ENCODE measurements around the gene UMAD1. TPM values are rescaled to one million over a fixed set of nuclear protein-coding genes. Genes with fewer than 3 reads are reported as not detected.

The UMAD1 gene
- total RNA-seq, 1 donor from 2014 or later = 12.8 TPM

DNA sequence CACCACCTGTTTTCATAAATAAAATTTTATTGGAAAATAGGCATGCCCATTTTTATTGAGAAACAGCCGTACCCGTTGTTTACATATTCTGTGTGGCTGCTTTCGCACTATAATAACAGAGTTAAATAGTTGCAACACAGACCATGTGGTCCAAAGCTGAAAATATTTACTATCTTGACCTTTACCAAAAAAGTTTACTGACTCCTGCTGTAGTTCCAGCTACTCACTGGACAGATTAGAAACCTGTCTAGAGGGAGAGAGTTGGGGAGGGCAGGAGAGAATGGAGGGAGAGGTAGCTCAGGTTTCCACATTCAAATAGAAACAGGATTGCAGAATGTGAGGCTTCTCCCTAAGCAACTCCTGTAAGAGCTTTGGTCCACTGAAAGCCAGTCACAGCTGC is 273.0 kb downstream of the UMAD1 start:
- Mint-ChIP-seq H3K27me3 (no peaks in the 10 kb centered on the region), H3K4me1 (ENCODE audit: low read depth) (peaks cover 4% of the 10 kb centered on the region), H3K27ac (no peak overlapping the region), H3K36me3 (ENCODE audit: insufficient read depth) (peaks cover 4% of the 10 kb centered on the region), H3K4me3 (ENCODE audit: low read depth) (no peak overlapping the region), H3K9me3 (ENCODE audit: low read depth) (peaks cover 2% of the 10 kb centered on the region)
- TF ChIP-seq, protein P1, sequence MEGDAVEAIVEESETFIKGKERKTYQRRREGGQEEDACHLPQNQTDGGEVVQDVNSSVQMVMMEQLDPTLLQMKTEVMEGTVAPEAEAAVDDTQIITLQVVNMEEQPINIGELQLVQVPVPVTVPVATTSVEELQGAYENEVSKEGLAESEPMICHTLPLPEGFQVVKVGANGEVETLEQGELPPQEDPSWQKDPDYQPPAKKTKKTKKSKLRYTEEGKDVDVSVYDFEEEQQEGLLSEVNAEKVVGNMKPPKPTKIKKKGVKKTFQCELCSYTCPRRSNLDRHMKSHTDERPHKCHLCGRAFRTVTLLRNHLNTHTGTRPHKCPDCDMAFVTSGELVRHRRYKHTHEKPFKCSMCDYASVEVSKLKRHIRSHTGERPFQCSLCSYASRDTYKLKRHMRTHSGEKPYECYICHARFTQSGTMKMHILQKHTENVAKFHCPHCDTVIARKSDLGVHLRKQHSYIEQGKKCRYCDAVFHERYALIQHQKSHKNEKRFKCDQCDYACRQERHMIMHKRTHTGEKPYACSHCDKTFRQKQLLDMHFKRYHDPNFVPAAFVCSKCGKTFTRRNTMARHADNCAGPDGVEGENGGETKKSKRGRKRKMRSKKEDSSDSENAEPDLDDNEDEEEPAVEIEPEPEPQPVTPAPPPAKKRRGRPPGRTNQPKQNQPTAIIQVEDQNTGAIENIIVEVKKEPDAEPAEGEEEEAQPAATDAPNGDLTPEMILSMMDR (IDR thresholded peaks at IDR 0.05; ENCODE audit: unreplicated experiment) = no peak
- no peak for DNase-seq (ENCODE audit: low spot score, unreplicated experiment)

DNA sequence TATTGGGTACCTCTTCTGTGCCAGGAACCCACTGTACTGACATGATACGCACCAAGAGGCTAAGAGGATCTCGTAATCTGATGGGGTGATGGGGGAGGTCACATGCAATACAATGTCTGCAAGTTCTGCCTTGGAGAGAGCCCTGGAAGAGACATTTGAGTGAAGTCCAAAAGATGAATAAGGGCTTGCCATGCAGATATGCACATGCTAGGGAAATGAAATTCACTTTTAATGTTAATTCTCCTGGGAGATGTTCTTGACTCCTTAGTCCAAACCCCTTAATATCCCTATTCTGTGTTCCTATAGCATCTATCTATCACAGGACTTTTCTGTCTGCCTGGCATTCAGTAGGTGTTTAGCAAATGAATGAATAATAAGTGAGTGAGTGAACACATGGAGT is 274.0 kb downstream of the UMAD1 start:
- Mint-ChIP-seq H3K27ac (no peak overlapping the region), H3K27me3 (no peaks in the 10 kb centered on the region), H3K4me1 (ENCODE audit: low read depth) (peaks cover 4% of the 10 kb centered on the region), H3K36me3 (ENCODE audit: insufficient read depth) (peaks cover 4% of the 10 kb centered on the region), H3K4me3 (ENCODE audit: low read depth) (no peak overlapping the region), H3K9me3 (ENCODE audit: low read depth) (peaks cover 2% of the 10 kb centered on the region)
- no peak for DNase-seq (ENCODE audit: low spot score, unreplicated experiment)
- TF ChIP-seq, protein P1 (IDR thresholded peaks at IDR 0.05; ENCODE audit: unreplicated experiment) = no peak

DNA sequence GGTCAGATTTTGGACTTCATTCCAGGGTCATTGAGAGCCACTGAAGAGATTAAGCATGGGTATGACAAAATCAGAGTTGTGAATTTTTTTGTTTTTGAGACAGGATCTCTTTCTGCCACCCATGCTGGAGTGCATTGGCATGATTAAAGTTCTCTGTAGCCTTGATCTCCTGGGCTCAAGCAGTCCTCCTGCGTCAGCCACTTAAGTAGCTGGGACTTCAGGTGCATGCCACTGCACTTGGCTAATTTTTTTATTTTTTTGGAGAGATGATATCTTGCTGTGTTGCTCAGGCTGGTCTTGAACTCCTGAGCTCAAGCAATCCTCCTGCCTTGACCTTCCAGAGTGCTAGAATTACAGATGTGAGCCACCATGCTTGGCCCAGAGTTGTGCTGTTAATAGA is 275.5 kb downstream of the UMAD1 start:
- Mint-ChIP-seq H3K9me3 (ENCODE audit: low read depth) (peaks cover 2% of the 10 kb centered on the region), H3K36me3 (ENCODE audit: insufficient read depth) (peaks cover 4% of the 10 kb centered on the region), H3K27ac (no peak overlapping the region), H3K4me3 (ENCODE audit: low read depth) (no peak overlapping the region), H3K27me3 (no peaks in the 10 kb centered on the region), H3K4me1 (ENCODE audit: low read depth) (peaks cover 6% of the 10 kb centered on the region)
- no peak for DNase-seq (ENCODE audit: low spot score, unreplicated experiment)
- TF ChIP-seq, protein P1 (IDR thresholded peaks at IDR 0.05; ENCODE audit: unreplicated experiment) = no peak

DNA sequence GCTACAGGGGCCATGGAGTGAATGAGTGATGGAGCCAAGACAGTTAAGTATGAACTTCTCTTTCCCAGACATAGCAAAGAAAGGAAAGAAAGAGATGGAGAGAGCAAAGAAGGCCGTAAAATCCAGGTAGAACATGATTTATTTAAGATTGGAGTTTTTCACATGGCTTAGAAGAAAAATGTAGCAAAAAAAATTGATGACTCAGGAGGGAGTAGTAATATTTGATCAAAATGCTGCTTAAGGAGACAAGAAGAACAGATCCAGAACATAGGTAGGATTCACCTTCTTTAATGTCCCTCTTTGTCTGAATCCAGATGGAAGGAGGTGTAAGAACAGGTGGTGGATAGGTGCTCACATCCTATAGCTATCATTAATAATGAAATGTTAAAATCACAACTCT is 277.0 kb downstream of the UMAD1 start:
- H3K27ac Mint-ChIP-seq = no peak overlapping the region
- TF ChIP-seq, protein P1 (IDR thresholded peaks at IDR 0.05; ENCODE audit: unreplicated experiment) = no peak
- peaks cover 12% of the 10 kb centered on the region for H3K4me1 Mint-ChIP-seq (ENCODE audit: low read depth)
- H3K4me3 Mint-ChIP-seq (ENCODE audit: low read depth) = no peak overlapping the region
- DNase-seq (ENCODE audit: low spot score, unreplicated experiment) = no peak
- peaks cover 2% of the 10 kb centered on the region for H3K9me3 Mint-ChIP-seq (ENCODE audit: low read depth)
- no peaks in the 10 kb centered on the region for H3K27me3 Mint-ChIP-seq
- H3K36me3 Mint-ChIP-seq (ENCODE audit: insufficient read depth) = peaks cover 4% of the 10 kb centered on the region

DNA sequence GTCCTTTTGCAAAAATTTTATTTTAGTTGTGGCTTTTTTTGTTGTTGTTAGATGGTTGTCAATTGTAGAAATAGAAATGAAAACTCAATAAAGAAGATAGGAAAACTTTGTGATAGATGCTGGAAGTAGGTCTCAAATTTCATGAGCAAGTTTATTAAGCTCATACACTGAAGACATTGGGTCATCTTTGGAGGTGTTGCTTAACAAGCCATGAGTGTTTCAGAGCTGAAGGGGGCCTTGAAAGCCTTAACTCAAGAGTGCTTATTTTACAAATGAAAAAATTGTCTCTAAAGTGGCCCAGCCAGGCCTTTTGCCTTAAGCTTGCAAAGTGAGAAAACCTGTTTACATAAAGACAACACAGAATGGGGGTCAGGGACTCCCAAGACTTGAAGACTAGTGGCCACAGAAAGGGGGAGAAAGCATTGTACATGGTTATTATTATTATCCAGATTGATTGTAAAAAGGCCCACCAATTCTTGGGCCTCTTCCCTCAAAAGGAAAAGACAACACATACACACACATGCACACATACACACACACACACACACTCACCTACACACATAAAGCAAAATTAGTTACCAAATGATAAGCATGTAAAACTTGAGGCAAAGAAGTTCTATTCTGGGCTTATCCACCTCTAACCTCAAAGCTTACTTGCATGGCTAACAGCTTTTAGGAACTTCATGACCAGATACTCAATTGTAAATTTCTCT is 278.3 kb downstream of the UMAD1 start:
- no peak for DNase-seq (ENCODE audit: low spot score, unreplicated experiment)
- TF ChIP-seq, protein P1 (IDR thresholded peaks at IDR 0.05; ENCODE audit: unreplicated experiment) = no peak
- H3K36me3 Mint-ChIP-seq (ENCODE audit: insufficient read depth) = peaks cover 4% of the 10 kb centered on the region
- H3K9me3 Mint-ChIP-seq (ENCODE audit: low read depth) = peaks cover 2% of the 10 kb centered on the region
- no peak overlapping the region for H3K4me3 Mint-ChIP-seq (ENCODE audit: low read depth)
- H3K27ac Mint-ChIP-seq = no peak overlapping the region
- H3K4me1 Mint-ChIP-seq (ENCODE audit: low read depth) = peaks cover 24% of the 10 kb centered on the region
- no peaks in the 10 kb centered on the region for H3K27me3 Mint-ChIP-seq
